SU-DHL-6 (cell line): ENCODE results near the gene TMEM100.

ENCODE experiments used
- H2AFZ ChIP-seq: fragments of 200-600 bp; sonication (generic); 2 replicates; pipeline ENCODE4 v1.6.1; 2014; ENCODE audit warnings: low read depth, mild to moderate bottlenecking, moderate library complexity, mixed read lengths, antibody characterized with exemption, low read length; ENCODE audit not compliant: severe bottlenecking
- H3F3A ChIP-seq: fragments of 200-600 bp; shearing (Covaris generic); 2 replicates; pipeline ENCODE4 v1.6.0; 2016; ENCODE audit warnings: antibody characterized with exemption, mild to moderate bottlenecking; ENCODE audit not compliant: insufficient read depth
- H3K27ac ChIP-seq: fragments of 200-600 bp; sonication (generic); 2 replicates; pipeline ENCODE4 v1.5.1; 2016; ENCODE audit warnings: low read depth, mild to moderate bottlenecking, low read length, moderate library complexity, mixed read lengths
- H3K27me3 ChIP-seq: fragments of 200-600 bp; sonication (generic), shearing (Covaris generic); 2 replicates; pipeline ENCODE4 v1.6.0; 2014; ENCODE audit warnings: mild to moderate bottlenecking, low read length
- H3K36me3 ChIP-seq: fragments of 200-600 bp; sonication (generic); 2 replicates; pipeline ENCODE4 v1.6.1; 2014; ENCODE audit warnings: mild to moderate bottlenecking, low read length, mixed read lengths
- H3K4me2 ChIP-seq: fragments of 300-600, 200-600 bp; shearing (Covaris generic), sonication (generic); 2 replicates; pipeline ENCODE4 v1.6.0; 2014; ENCODE audit warnings: low read length, low read depth, mild to moderate bottlenecking; ENCODE audit not compliant: poor library complexity, severe bottlenecking
- H3K4me3 ChIP-seq: fragments of 200-600 bp; sonication (generic); 2 replicates; pipeline ENCODE4 v1.5.1; 2014; ENCODE audit warnings: antibody characterized with exemption, low read length, mild to moderate bottlenecking, mixed read lengths; ENCODE audit not compliant: insufficient read depth, poor library complexity, severe bottlenecking
- H3K79me2 ChIP-seq: fragments of 200-600 bp; sonication (generic); 2 replicates; pipeline ENCODE4 v1.6.1; 2014; ENCODE audit warnings: mild to moderate bottlenecking, low read length, moderate library complexity; ENCODE audit not compliant: insufficient read depth
- H3K9ac ChIP-seq: fragments of 200-600 bp; sonication (generic); 2 replicates; pipeline ENCODE4 v1.7.0; 2014; ENCODE audit warnings: mild to moderate bottlenecking, low read length
- H3K9me2 ChIP-seq: fragments of 200-600 bp; sonication (generic); replicated peaks from 2 replicates; pipeline ENCODE4 v1.6.1; 2014; ENCODE audit warnings: low read length; ENCODE audit not compliant: insufficient read depth
- H3K9me3 ChIP-seq: fragments of 200-600 bp; sonication (generic); 2 replicates; pipeline ENCODE4 v1.6.1; 2014; ENCODE audit warnings: low read length, mixed read lengths; ENCODE audit not compliant: insufficient read depth
- H4K20me1 ChIP-seq: fragments of 200-600 bp; sonication (generic); 2 replicates; pipeline ENCODE4 v1.6.1; 2014; ENCODE audit warnings: low read depth, mild to moderate bottlenecking, antibody characterized with exemption, low read length, moderate library complexity, mixed read lengths
- CTCF ChIP-seq: fragments of 200-600 bp; sonication (generic); IDR thresholded peaks from one replicate; pipeline ENCODE4 v1.5.1; 2017; ENCODE audit warnings: antibody characterized with exemption, mild to moderate bottlenecking, low read length, moderate library complexity; ENCODE audit not compliant: insufficient read depth, poor library complexity, severe bottlenecking
- EZH2phosphoT487 ChIP-seq: fragments of 200-600 bp; sonication (generic), shearing (Covaris generic); conservative IDR thresholded peaks from 2 replicates; pipeline ENCODE4 v1.6.1; 2018; ENCODE audit warnings: mild to moderate bottlenecking, antibody characterized with exemption, low read length, moderate library complexity, mixed read lengths

The TMEM100 gene

GRCh38 chr17:55756689-55757088, 34.0 kb upstream of the TMEM100 start:
- Histone ChIP-seq H3K79me2 (no peaks in the 10 kb centered on the region), H3F3A (no peaks in the 10 kb centered on the region), H4K20me1 (no peaks in the 10 kb centered on the region), H3K9ac (no peak overlapping the region), H3K9me2 (no peaks in the 10 kb centered on the region), H3K27me3 (no peaks in the 10 kb centered on the region), H3K4me3 (no peak overlapping the region), H3K4me2 (no peak overlapping the region), H2AFZ (no peak overlapping the region), H3K36me3 (no peaks in the 10 kb centered on the region), H3K27ac (no peak overlapping the region), H3K9me3 (no peaks in the 10 kb centered on the region)
- TF ChIP-seq EZH2phosphoT487 (no peak), CTCF (no peak)

- Histone ChIP-seq H4K20me1 (no peaks in the 10 kb centered on the region), H3K27ac (no peak overlapping the region), H3K79me2 (no peaks in the 10 kb centered on the region), H2AFZ (no peak overlapping the region), H3F3A (no peaks in the 10 kb centered on the region), H3K27me3 (no peaks in the 10 kb centered on the region), H3K9me3 (no peaks in the 10 kb centered on the region), H3K9me2 (no peaks in the 10 kb centered on the region), H3K9ac (no peak overlapping the region), H3K4me2 (peak overlapping the region; percentile 52), H3K36me3 (no peaks in the 10 kb centered on the region), H3K4me3 (no peak overlapping the region)
- no peak for TF ChIP-seq CTCF
- TF ChIP-seq EZH2phosphoT487 = no peak
Measured at GRCh38 chr17:55751720-55752250, 29.1 kb upstream of the TMEM100 start.

GRCh38 chr17:55750750-55751657, 28.3 kb upstream of the TMEM100 start, which contains the start of gene PCTP:
TSS of gene PCTP (plus strand) at chr17:55751051. CDS start at chr17:55751104, 53 bp downstream.
- no peaks in the 10 kb centered on the region for H3K79me2 ChIP-seq
- H4K20me1 ChIP-seq = no peaks in the 10 kb centered on the region
- peak within 1 kb of the TSS; percentile 43 for H3K9ac ChIP-seq
- H3K36me3 ChIP-seq = no peaks in the 10 kb centered on the region
- peak within 1 kb of the TSS; percentile 54 for H3K4me3 ChIP-seq
- no peak within 1 kb of the TSS for H3K27ac ChIP-seq
- TF ChIP-seq CTCF (no peak), EZH2phosphoT487 (no peak)
- peak within 1 kb of the TSS; percentile 92 for H2AFZ ChIP-seq
- H3K9me3 ChIP-seq = no peaks in the 10 kb centered on the region
- peak within 1 kb of the TSS; percentile 52 for H3K4me2 ChIP-seq
- no peaks in the 10 kb centered on the region for H3K9me2 ChIP-seq
- no peaks in the 10 kb centered on the region for H3K27me3 ChIP-seq
- H3F3A ChIP-seq = no peaks in the 10 kb centered on the region
